A549 (cell line): Measurements from ENCODE around the gene UTP11. TPM values are rescaled to one million over a fixed set of nuclear protein-coding genes. Genes with fewer than 3 reads are reported as not detected.
"Not testable (repeated sequence)": the region's sequence is repeated elsewhere in the genome, so short reads cannot be mapped to it uniquely, and the experiment has no call there.

ENCODE experiments used
- ATAC-seq, 2 experiments: fragments of 200-7000 bp in 1 of 2; fragments of >200 bp in 1 of 2; cut with Nextera tagmentation in 1 of 2; cut with Tn5 transposase in 1 of 2; 3 replicates each; pipeline versions ENCODE4 v1.8.0 to v1.9.1; 2018 to 2020; ENCODE audit warnings: mild to moderate bottlenecking in 1 of 2, moderate library complexity in 1 of 2
- CTCF ChIA-PET: fragments of 300-600 bp; sonication (Branson Sonifier 250); formaldehyde crosslinking; extraction: SDS; loops from one replicate; lab custom pipeline; 2021; ENCODE audit warnings: antibody characterized with exemption, inconsistent platforms; lab: Yijun Ruan, JAX
- POLR2A ChIA-PET: fragments of 350-600 bp; formaldehyde crosslinking; extraction: SDS; loops from one replicate; lab custom pipeline; 2021; ENCODE audit warnings: antibody characterized with exemption, inconsistent platforms; lab: Yijun Ruan, JAX
- DNase-seq, 2 experiments: peaks; one replicate each; pipeline versions ENCODE4 v3.0.0 to v3.0.0-alpha.2; 2011 to 2016; ENCODE audit warnings: low read depth in 1 of 2, low spot score in 1 of 2
- FAIRE-seq: peaks from 2 replicates; lab custom pipeline; 2011; peaks lifted over from hg19 to GRCh38; lab: Jason Lieb, UNC
- H3K27ac ChIP-seq, 2 experiments: fragments of >200 bp; sonication (Bioruptor Twin); formaldehyde crosslinking; 3 replicates each; pipeline ENCODE4 v1.5.1; 2016 to 2017
- H3K4me1 ChIP-seq: fragments of >200 bp; sonication (Bioruptor Twin); formaldehyde crosslinking; 3 replicates; pipeline ENCODE4 v1.6.1; 2016
- H3K4me2 ChIP-seq: fragments of >200 bp; sonication (Bioruptor Twin); formaldehyde crosslinking; 3 replicates; pipeline ENCODE4 v1.6.1; 2016
- H3K4me3 ChIP-seq: fragments of >200 bp; sonication (Bioruptor Twin); formaldehyde crosslinking; 3 replicates; pipeline ENCODE4 v1.5.1; 2016
- H3K9me3 ChIP-seq: fragments of >200 bp; sonication (Bioruptor Twin); formaldehyde crosslinking; 3 replicates; pipeline ENCODE4 v1.6.1; 2016
- BHLHE40 ChIP-seq: IDR thresholded peaks from 2 replicates; pipeline ENCODE4 v1.6.1; 2012; ENCODE audit warnings: low read depth, low read length, inconsistent platforms
- EHF ChIP-seq: fragments of 250-450 bp; sonication (Bioruptor Pico); IDR thresholded peaks from 2 replicates; pipeline ENCODE4 v1.5.0; 2020; ENCODE audit warnings: mild to moderate bottlenecking
- EHMT2 ChIP-seq: fragments of 200-600 bp; sonication (generic); IDR thresholded peaks from 2 replicates; pipeline ENCODE4 v1.6.1; 2016; ENCODE audit warnings: antibody characterized with exemption, low read depth, mild to moderate bottlenecking, moderate library complexity
- FOSL2 ChIP-seq, 2 experiments: fragments of 450-650 bp in 1 of 2; fragments of >200 bp in 1 of 2; sonication (Bioruptor Twin) in 1 of 2; formaldehyde crosslinking; IDR thresholded peaks; 2 replicates each; pipeline versions ENCODE4 v1.5.0 to v1.6.1; 2016 to 2020; ENCODE audit warnings: mild to moderate bottlenecking in 1 of 2, moderate library complexity in 1 of 2
- HDAC2 ChIP-seq: fragments of 200-600 bp; sonication (generic); IDR thresholded peaks from 2 replicates; pipeline ENCODE4 v1.6.1; 2016
- HOXA7 ChIP-seq: fragments of 250-450 bp; sonication (Bioruptor Pico); IDR thresholded peaks from 2 replicates; pipeline ENCODE4 v1.5.0; 2020; ENCODE audit warnings: mild to moderate bottlenecking, moderate library complexity
- JUN ChIP-seq, 2 experiments: fragments of >200 bp; sonication (Bioruptor Twin); formaldehyde crosslinking; IDR thresholded peaks; 2 replicates in 1 of 2; 3 replicates in 1 of 2; pipeline ENCODE4 v1.6.1; 2016 to 2017
- JUNB ChIP-seq: fragments of >200 bp; sonication (Bioruptor Twin); formaldehyde crosslinking; IDR thresholded peaks from 2 replicates; pipeline ENCODE4 v1.6.1; 2016
- KDM5A ChIP-seq: fragments of 200-600 bp; sonication (generic); IDR thresholded peaks from 2 replicates; pipeline ENCODE4 v1.6.1; 2016; ENCODE audit warnings: antibody characterized with exemption, mild to moderate bottlenecking
- NFE2L2 ChIP-seq: fragments of 150-350 bp; conservative IDR thresholded peaks from 2 replicates; pipeline ENCODE4 v1.6.1; 2014; ENCODE audit warnings: low read length
- POLR2AphosphoS2 ChIP-seq: conservative IDR thresholded peaks from 2 replicates; pipeline ENCODE4 v1.6.1; 2012; ENCODE audit warnings: low read length, improper control_type of control experiment, inconsistent platforms
- RARB ChIP-seq: fragments of 250-450 bp; sonication (Bioruptor Pico); IDR thresholded peaks from 2 replicates; pipeline ENCODE4 v1.8.0; 2021; ENCODE audit warnings: mild to moderate bottlenecking, moderate library complexity
- RCOR1 ChIP-seq: fragments of 150-350 bp; IDR thresholded peaks from 2 replicates; pipeline ENCODE4 v1.6.1; 2014; ENCODE audit warnings: antibody characterized with exemption, low read length, low read depth
- SMC3 ChIP-seq: fragments of >200 bp; sonication (Bioruptor Twin); formaldehyde crosslinking; IDR thresholded peaks from 3 replicates; pipeline ENCODE4 v1.6.1; 2018; ENCODE audit warnings: inconsistent platforms
- ZC3H11A ChIP-seq: fragments of 450-650 bp; IDR thresholded peaks from 2 replicates; pipeline ENCODE4 v1.6.1; 2014; ENCODE audit warnings: antibody characterized with exemption, mild to moderate bottlenecking
- ZNF302 ChIP-seq: fragments of 250-450 bp; sonication (Bioruptor Pico); IDR thresholded peaks from 2 replicates; pipeline ENCODE4 v1.9.0; 2021; ENCODE audit warnings: inconsistent platforms, mild to moderate bottlenecking, moderate library complexity
- WGBS: methylation state at CpG from one replicate; pipeline ENCODE4 v1.1.6; 2017; ENCODE audit errors: missing lambda C conversion rate; 5-methylcytosine and 5-hydroxymethylcytosine counted together
- polyA plus RNA-seq, 4 experiments: library from polyadenylated mRNA; depleted of rRNA in 3 of 4; stranded (reverse); fragments of >200 nt; fragmentation: RNase III in 1 of 4; extraction: RNeasy Plus Mini Kit Qiagen cat#74134 plus additional on column Dnase treatment in 1 of 4; gene quantifications; 2 replicates in 3 of 4; 3 replicates in 1 of 4; pipeline ENCODE4 v1.2.3, GENCODE V29; 2011 to 2017
- TF ChIP-seq, protein P1 (sequence below): fragments of 250-450 bp; sonication (Bioruptor Pico); IDR thresholded peaks from 2 replicates; pipeline ENCODE4 v1.5.0; 2021; ENCODE audit warnings: mild to moderate bottlenecking, moderate library complexity, borderline replicate concordance
- TF ChIP-seq, protein P2 (sequence below): fragments of >200 bp; sonication (Bioruptor Twin); formaldehyde crosslinking; IDR thresholded peaks from 2 replicates; pipeline ENCODE4 v1.6.1; 2016
- TF ChIP-seq, protein P3 (sequence below): IDR thresholded peaks from 2 replicates; pipeline ENCODE4 v1.6.1; 2012

UTP11 gene
- polyA plus RNA-seq, 2 of the 4 experiments (the other 2 are of a cell fraction) = 37.6 to 44.8 TPM

DNA sequence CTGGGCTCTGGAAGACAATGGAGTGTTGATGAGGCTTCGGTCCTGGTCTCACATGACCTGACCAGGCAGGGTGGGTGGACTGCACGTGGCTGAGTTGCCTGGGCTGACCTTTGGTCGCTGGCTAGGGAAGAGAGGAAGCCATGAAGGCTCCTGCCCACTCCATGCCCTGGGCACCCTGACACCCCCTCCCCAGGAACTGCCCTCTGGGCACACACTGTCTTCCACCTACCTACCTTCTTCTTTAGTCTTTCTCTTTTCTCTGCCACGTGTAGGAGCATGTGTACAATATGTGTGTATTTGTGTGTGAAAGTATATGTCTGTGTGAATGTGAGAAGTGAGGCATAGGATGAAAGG lies 19.0 kb downstream of the UTP11 start:
- Histone ChIP-seq H3K4me2 (no peak overlapping the region), H3K9me3 (no peaks in the 10 kb centered on the region), H3K4me1 (0 out of 3 replicates have a peak, but pooled peaks cover 3% of the 10 kb centered on the region)
- no peak for ATAC-seq
- POLR2A ChIA-PET = no interaction called here
- WGBS = 70% methylated on average over 4 of the region's 4 CpGs
- no peak for TF ChIP-seq RARB
- TF ChIP-seq, protein P1, sequence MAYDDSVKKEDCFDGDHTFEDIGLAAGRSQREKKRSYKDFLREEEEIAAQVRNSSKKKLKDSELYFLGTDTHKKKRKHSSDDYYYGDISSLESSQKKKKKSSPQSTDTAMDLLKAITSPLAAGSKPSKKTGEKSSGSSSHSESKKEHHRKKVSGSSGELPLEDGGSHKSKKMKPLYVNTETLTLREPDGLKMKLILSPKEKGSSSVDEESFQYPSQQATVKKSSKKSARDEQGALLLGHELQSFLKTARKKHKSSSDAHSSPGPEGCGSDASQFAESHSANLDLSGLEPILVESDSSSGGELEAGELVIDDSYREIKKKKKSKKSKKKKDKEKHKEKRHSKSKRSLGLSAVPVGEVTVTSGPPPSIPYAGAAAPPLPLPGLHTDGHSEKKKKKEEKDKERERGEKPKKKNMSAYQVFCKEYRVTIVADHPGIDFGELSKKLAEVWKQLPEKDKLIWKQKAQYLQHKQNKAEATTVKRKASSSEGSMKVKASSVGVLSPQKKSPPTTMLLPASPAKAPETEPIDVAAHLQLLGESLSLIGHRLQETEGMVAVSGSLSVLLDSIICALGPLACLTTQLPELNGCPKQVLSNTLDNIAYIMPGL (CRISPR knock-in tag) = no peak
- no peak for TF ChIP-seq ZC3H11A
- no peak for TF ChIP-seq RCOR1
- no peak for TF ChIP-seq NFE2L2
- TF ChIP-seq EHF (CRISPR knock-in tag) = no peak
- TF ChIP-seq HDAC2 = no peak
- TF ChIP-seq HOXA7 (CRISPR knock-in tag) = no peak
- TF ChIP-seq FOSL2 (IDR thresholded peaks at IDR 0.05) = no peak
- TF ChIP-seq FOSL2 (CRISPR knock-in tag; IDR thresholded peaks at IDR 0.05) = no peak
- no peak for TF ChIP-seq SMC3
- no peak for TF ChIP-seq JUN (IDR thresholded peaks at IDR 0.05)
- TF ChIP-seq, protein P2, sequence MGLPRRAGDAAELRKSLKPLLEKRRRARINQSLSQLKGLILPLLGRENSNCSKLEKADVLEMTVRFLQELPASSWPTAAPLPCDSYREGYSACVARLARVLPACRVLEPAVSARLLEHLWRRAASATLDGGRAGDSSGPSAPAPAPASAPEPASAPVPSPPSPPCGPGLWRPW = no peak
- TF ChIP-seq, all 56 proteins: peak for 0
- Histone ChIP-seq H3K27ac (no peak overlapping the region), H3K4me3 (no peak overlapping the region)
- FAIRE-seq (no peak), DNase-seq (no peak)
- CTCF ChIA-PET = interaction anchor here (1.6 kb wide), 1 partner anchor 13 kb away, joined by 4 read pairs; no protein-coding TSS in a partner anchor

DNA sequence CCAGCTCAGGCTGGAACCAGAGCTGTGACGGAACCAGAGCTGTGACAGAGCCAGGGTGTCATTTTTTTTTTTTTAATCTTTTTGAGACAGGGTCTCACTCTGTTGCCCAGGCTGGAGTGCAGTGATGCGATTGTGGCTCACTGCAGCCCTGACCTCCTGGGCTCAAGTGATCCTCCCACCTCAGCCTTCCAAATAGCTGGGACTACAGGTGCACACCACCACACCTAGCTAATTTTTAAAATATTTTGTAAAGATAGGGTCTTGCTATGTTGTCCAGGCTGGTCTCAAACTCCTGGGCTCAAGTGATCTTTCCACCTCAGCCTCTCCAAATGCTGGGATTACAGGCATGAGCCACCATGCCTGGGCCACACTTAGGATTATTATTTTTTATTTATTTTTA lies 20.5 kb downstream of the UTP11 start:
- 96% methylated on average over 2 of the region's 2 CpGs for WGBS
- FAIRE-seq, DNase-seq, POLR2A ChIA-PET, H3K4me1 ChIP-seq, H3K4me3 ChIP-seq, ATAC-seq, H3K4me2 ChIP-seq, H3K27ac ChIP-seq, H3K9me3 ChIP-seq: not testable (repeated sequence)
- CTCF ChIA-PET = interaction anchor here (1.6 kb wide), 1 partner anchor 15 kb away, joined by 4 read pairs; no protein-coding TSS in a partner anchor

DNA sequence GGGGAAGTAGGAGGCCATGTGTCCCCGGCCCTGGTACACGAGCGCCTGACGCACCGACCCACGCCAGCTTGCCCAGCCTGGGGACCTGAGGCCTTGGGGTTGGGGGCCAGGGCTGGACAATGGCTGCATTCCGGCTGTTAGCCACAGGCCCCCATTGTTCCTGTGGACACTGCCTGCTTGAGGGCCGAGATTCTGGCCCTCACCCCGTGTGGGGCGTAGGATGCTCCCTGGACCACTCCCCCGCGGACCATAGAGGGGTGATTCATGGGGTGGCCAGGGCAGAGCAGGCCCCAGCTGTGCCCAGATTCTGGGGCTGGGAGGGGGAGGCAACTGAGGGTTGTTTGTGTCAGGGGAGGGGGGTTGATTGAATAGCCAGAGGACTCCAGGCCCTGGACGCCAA lies 22.3 kb downstream of the UTP11 start:
- ChIA-PET CTCF (interaction anchor here (1.4 to 1.5 kb wide), 3 partner anchors 10 to 801 kb away, joined by 3 to 7 read pairs (median 5); no protein-coding TSS in a partner anchor), POLR2A (no interaction called here)
- WGBS = 84% methylated on average over 6 of the region's 13 CpGs
- FAIRE-seq (no peak), ATAC-seq (no peak), DNase-seq (no peak)
- Histone ChIP-seq H3K4me1 (peaks cover 16% of the 10 kb centered on the region; the same call in 1 of the 3 replicates), H3K4me3 (no peak overlapping the region), H3K9me3 (no peaks in the 10 kb centered on the region), H3K4me2 (no peak overlapping the region)
- TF ChIP-seq EHMT2 (no peak), KDM5A (no peak), ZNF302 (CRISPR knock-in tag) (no peak), BHLHE40 (no peak), POLR2AphosphoS2 (no peak), JUNB (no peak)
- TF ChIP-seq, protein P1 (CRISPR knock-in tag) = no peak
- TF ChIP-seq, protein P3, sequence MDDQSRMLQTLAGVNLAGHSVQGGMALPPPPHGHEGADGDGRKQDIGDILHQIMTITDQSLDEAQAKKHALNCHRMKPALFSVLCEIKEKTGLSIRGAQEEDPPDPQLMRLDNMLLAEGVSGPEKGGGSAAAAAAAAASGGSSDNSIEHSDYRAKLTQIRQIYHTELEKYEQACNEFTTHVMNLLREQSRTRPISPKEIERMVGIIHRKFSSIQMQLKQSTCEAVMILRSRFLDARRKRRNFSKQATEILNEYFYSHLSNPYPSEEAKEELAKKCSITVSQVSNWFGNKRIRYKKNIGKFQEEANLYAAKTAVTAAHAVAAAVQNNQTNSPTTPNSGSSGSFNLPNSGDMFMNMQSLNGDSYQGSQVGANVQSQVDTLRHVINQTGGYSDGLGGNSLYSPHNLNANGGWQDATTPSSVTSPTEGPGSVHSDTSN = no peak
- TF ChIP-seq, all 56 proteins: peak for 0
- H3K27ac ChIP-seq = no peak overlapping the region
